HG02943 (cell line): Measurements from ENCODE around the gene CTU1.

Source experiments
- ATAC-seq: cut with Tn5 transposase; IDR thresholded peaks from one replicate; pipeline ENCODE4 v1.9.1; 2021; ENCODE audit warnings: mild to moderate bottlenecking, low read depth, moderate library complexity; ENCODE audit not compliant: unreplicated experiment

The CTU1 gene

DNA sequence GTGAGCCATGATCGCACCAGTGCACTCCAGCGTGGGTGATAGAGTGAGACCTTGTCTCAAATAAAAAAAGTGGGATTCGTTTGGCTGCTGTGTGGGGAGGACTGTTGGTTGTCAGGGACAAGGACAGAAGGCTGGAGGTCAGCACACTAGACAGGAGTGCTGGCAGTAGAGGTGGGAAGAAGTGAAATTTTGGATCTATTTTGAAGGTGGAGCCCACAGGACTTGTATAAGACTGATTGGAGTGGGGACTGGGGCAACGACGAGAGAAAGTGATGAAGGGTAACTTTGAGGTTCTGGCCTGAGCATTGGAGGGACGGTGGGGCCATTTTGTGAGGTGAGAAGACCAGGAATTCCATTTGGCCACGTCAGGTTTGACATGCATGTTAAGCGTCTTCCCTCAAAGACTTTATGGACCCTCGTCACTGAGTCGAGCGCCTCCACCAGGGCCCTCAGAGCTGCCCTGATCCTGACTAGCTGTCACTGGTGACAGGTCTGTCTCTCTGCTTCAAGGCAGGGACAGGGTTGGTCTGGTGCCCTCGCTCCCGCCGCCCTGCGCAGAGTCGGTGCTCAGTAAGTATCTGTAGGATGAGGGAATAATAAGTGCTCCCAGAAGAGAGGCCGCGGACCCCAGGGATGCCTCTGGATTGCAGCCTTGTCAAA lies 673 bp downstream of the CTU1 start:
- no peak for ATAC-seq

DNA sequence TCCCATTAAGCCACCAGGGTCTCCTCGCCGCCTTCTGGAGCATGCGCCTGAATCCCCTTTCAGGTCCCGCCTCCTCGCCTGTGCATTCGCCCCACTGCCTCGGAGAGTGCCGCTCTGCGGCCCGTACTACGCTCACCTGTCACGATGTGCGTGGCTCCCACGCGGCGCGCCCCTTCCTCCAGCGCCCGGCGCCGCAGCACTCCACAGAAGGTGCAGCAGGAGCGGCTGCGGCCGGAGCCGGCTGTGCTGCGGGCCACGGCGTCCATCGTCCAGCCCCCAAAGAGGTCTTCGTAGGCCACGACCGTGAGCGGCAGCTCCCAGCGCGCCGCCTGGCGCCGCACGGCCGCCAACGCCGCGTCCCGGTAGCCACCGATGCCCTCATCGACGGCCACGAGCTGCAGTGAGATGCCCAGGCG lies 4.3 kb downstream of the CTU1 start:
- no peak for ATAC-seq

DNA sequence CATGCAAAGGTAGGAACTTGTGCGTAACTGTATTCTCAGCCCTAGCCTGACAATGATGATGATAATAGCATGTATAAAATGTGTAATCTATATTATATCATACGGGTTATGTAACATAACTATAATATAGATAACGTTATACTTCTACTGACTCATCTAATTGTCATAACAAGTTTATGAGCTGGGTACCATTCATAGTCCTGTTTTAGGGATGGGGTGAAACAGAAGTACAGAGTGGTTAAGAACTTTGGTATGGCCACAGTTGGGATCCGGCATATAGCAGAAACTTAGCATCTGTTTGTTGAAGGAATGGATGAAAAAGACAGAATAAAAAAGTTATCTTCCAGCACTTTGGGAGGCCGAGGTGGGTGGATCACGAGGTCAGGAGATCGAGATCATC lies 5.2 kb downstream of the CTU1 start:
- ATAC-seq, result no peak

DNA sequence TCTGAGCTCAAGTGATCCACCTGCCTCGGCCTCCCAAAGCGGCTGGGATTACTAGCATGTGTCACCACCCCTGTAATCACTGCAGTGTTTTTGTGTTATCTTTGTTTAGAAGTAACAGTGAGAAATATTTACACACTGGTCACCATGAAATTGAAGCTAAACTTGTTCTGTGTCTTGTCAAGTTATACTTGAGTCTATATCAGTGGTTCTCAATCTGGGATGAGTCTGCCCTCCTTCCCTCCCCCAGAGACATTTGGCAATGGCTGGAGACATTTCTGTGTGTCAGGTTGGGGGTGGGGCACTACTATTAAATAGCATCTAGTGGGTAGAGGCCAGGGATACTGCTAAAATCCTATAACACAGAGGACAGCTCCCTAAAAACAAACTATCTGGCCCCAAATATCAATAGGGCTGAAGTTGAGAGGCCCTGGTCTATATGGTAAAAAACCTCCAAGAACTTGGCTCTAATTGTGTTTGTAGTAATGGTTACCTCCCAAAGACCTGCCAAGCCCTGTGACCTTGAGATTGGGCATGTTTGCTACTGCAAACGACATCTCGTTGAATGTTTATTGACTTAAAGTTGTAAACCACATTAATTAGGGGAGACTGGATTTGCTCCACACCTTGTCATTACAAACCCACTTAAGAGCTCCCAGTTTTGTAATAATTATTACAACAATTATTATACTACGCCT lies 6.9 kb downstream of the CTU1 start:
- ATAC-seq, result no peak

DNA sequence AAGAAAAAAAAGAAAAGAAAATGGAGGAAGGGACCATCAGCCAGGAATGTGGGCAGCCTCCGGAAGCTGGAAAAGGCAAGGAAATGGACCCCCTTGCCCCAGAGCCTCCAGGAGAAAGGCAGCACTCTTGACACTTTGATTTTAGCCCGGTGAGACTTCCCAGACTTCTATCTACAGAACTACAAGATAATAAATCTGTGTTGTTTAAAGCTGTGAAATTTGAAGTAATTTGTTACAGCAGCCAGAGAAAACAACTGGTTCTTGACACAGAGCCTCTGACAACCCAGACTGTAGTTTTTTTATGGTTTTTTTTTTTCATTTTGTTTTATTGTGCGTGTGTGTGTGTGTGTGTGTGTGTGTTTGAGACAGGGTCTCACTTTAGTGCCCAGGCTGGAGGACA lies 7.6 kb downstream of the CTU1 start:
- ATAC-seq, result no peak

DNA sequence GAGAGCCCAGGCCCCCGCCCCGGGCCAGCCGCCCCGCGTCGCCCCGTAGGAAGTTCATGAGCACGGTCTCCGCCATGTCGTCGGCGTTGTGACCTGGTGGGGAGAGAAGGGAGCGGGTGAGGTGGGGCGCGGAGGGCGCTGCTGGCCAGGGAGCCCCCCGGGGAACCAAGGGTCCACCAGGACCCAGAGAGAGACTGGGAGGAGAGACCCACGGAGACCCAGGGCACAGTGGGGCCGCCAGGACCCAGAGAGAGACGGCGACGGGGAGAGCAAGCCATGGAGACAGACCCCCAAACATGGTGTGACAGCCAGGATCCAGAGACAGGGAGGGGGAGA lies 9.2 kb downstream of the CTU1 start:
- no peak for ATAC-seq

DNA sequence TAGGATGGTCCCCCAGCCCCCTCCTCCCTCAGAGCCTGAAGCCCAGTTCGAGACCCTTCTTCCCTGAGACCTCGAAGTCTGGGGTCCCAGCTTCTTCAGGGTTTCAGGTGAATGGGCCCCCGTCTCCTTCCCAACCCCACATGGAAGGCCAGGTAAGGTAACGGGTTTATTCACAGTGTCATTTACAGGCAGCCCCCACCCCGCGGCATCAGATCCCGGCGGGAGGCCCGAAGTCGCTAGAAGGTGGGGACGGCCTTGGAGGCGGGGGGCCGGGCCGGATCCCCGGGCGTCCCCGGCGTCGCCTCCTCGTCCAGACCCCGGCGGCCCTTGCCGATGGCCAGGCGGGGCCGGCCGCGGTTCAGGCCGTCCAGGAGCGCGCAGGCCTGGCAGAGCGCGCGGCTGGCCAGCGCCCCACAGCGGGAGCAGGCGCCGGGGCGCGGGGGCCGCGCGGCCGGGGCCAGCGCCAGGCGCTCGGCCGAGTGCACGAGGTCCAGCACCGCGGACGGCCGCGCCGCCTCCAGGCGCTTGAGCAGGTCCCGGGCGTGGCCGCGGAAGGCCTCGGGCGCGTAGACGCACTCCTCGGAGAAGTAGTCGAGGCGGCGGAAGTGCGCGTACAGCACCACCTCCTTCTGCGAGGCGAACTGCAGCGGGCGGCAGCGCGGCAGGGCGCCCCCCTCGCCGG lies 9.7 kb downstream of the CTU1 start:
- no peak for ATAC-seq

DNA sequence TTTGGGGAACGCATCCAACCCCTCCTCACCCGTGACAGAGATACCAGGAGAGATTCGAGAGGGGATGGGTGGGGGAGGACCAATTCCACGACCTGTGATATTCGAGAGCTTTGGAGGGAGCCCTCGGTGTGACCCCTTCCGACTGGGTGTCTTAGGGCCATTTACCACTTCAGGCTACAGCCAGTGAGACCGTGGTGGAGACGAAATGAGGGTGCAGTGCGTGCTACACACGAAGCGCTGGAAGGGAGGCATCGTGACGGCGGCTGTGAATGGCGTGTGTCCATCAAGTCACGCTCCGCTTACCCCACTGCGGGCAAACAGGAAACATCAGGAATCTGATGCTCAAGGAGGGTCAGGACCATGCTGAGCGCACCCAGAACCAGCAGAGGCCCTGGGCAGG lies 10.4 kb downstream of the CTU1 start:
- no peak for ATAC-seq

DNA sequence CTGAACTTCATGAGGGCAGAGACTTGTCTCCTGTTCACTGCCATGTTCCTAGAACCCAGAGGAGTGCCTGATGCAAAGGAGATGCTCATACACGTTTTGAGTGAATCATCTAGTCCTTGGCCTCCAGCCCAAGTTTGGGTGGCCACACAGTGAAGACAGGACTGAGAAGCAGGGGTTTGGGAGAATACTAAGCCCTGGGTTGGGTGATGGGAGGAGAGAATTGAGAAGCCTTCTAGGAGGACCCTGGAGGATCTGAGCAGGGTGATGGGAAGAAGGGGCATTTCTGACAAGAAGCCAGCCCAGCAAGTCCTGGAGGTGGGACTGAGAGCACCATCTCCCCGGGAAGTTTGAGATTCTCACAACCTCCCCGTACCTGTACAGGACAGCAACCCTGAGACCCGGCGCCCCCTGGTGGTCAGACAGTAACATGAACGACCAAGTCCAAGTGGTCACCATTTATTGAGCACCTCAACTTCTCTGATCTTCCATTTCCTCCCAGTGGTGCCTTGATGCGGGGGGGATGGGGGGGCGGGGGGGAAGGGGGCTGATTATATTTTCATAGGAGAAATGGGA lies 11.0 kb downstream of the CTU1 start:
- no peak for ATAC-seq

DNA sequence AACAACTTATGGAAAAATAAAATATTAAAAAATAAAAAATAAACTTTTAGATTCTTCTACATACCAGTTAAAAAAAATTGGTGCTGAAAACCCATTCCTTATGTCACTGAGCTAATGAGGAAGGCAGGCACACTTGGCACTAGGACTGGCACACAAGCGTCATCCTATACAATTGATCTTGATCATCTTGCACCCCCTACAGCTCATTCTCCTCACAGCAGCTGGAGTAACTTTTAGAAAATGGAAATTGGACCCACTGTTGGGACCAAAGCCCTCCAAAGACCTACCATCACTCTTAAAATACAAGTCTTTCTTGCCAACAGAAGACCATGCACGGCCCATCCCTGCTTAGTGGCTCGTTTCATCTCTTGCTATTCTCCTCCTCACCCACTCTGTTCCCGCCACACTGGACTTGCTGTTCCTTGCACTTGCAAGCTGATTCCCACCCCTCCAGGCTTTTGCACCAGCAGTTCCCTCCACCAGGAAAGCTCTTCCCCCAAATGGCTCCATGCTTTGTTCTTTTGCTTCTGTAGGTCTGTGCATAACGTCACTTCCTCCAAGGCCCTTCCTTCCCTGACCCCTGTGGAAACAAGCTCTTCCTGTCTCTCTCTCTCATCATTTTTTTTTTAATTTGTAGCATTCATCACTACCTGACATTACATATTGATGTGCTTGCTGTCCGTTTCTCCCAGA lies 11.6 kb downstream of the CTU1 start:
- no peak for ATAC-seq

DNA sequence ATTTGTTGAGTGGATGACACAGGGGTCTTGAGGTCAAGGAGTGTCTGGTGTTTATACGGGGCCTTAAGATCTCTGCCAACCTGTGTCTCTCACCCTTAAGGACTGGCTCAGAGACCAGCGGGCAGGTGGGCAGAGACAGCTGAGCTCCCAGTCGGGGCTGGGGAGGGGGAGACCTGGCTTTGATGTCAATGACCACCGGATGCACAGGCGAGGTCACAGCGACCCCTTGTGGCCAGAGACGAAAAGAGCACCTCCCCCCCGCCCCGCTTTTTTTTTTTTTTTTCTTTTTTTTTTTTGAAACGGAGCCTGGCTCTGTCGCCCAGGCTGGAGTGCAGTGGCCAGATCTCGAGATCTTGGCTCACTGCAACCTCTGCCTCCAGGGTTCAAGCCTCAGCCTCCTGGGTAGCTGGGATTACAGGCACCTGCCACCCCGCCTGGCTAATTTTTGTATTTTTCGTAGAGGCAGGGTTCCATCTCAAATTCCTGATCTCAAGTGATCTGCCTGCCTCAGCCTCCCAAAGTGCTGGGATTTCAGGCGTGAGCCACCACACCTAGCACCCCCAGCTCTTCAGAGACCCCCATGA lies 13.4 kb downstream of the CTU1 start:
- ATAC-seq, result no peak

DNA sequence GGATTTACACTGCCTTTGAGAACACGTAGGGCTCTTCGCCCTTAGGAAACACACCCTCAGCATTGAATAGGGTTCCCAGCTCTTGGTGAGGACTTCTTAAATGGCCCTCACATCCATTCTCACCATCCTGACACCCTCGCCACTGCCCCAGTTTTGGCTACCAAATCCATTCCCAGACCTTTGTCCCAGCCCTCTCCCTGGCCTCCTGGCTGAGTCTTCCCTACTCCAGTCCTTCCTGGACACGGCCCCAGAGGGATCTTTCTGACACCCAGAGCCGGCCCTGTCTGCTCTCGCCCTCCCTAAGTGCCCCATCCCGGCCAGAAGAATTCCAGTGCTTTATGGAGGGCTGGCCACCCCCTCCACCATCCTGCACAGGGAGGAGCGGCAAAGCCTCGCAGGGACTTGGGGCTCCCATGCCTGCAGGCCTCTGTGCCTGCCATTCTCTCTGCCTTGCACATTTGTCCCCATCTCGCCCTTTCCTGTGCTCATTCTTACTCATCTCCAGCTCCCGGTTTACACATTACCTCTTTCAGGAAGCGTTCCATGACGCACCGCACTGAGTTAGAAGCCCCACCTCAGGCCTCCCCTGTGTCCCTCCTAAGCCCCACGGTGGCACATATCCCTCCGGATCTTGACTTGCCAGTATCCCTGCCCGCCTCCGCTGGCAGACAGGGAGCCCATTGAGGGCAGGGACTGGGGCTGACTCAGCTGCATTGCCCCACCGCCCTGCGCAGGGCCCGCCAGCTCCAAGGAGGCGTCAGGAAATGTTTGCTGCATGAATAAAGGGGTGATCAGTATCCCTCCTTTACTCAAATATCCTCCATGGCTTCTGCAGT lies 14.5 kb downstream of the CTU1 start:
- ATAC-seq, result no peak

DNA sequence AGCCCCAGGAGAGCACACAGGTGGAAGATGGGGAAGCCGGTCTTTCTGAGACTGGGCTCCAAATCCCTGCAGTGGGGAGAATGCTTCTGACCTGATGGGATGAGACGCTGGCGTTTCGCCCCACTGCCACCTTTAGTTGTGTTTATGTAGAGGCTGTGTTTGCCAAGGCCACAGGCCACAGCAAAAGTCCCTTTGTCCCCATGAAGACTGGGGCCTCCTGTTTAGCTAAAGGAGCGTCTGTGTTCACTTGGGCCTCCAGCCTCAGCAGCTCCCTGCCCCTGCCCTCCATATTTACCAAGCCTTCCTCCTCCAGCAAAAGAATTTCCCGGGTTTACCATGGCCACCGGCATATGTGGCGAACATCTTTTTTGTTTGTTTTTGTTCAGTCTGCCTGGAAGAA lies 15.1 kb downstream of the CTU1 start:
- no peak for ATAC-seq

DNA sequence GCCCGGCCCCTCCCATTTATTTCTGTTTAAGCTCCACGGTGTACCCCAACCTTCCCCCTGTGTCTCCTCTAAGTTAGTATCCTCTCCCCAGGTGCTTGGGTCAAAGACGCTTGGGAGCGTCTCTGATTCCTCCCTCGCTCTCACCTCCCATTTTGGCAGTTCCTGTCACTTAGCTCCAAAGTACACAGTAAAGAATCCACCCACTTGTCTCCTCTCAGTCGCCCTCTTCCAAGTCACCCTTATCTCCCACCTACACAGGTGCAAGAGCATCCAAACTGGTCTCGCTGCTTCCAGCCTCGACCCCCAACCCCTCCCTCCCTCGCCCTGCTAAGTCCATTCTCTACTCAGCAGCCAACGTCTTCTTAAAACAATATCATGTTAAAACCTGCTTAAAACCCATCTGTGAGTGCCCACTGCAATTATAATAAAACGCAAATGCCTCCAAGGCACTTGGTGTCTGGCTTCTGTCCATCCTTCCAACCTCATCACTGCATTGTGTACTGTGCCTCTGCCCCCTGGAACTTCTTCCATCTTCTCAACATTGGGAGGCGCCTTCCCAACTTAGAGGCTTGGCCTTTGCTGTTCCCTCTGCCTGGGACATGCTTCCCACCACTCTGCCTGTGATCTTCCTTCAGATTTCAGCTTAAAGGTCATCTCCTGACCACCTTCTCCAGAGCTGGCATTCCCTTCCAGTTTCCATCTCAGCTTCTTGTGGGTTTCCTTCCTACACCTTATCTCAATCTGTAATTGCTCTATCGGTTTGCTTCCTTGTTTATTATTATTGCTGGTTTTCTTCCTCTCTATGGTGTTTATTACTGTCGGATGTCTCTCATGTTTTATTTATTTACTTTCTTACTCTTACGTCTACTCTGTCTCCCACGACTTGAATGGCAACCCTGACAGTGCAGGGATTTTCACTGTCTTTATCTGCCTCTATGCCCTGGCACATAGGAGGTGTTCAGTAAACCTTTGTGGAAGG lies 16.0 kb downstream of the CTU1 start:
- no peak for ATAC-seq

DNA sequence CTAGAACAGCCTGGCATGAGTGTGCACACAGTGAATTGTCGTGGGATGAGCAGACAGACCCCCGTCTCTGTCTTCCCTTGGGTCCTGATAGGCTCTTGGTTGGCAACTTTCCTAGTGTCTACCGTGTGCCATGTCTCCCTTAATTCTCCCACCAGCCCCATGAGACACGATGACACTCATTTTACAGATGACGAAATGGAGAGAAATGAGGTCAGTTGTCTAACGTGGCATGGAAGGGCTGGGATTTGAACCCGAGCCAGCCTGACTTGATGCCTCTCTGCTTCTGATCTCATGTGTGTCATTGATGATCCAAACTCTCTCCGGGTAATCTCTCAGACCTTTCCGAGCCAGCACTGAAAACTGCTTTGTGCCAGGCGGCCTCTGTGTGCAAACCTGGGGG lies 17.1 kb downstream of the CTU1 start:
- ATAC-seq, result no peak

DNA sequence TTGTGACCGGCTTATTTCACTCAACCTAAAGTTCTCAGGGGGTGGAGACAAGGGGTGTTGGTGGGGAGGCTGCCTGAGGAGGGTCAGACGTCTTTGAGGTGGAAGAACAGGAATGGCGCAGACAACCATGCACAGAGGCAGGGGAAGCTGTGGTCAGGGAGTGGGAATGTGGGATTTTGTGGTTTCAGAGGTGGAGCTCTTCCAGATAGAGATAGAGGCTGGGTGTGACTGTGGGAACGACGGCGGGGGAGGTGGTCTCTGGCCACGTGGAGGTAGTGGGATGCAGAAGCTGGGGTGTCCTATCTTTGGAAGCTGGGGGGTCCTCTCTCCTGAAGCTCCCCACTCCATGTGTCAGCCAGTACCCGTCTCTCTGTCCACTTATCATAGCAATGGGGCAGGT lies 17.7 kb downstream of the CTU1 start:
- ATAC-seq, result no peak

DNA sequence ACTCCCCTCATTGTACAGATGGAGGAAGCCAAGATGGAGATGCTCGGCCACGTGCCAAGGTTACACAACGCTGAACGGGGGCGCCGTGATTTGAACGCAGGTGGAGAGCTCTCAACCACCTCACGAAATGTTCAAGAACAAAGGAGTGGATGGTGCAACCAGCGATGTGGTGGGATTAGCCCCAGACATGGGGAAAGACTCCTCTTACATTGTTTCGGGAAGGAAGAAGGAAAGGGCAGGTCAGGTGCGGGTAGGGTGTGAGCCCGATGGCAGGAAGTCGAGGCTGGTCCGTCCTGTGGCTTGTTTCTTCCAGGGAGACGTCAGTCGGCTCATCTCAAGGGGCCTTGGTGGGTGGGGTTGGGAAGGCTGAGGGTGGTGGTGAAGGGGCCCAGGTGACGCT lies 18.4 kb downstream of the CTU1 start:
- no peak for ATAC-seq

DNA sequence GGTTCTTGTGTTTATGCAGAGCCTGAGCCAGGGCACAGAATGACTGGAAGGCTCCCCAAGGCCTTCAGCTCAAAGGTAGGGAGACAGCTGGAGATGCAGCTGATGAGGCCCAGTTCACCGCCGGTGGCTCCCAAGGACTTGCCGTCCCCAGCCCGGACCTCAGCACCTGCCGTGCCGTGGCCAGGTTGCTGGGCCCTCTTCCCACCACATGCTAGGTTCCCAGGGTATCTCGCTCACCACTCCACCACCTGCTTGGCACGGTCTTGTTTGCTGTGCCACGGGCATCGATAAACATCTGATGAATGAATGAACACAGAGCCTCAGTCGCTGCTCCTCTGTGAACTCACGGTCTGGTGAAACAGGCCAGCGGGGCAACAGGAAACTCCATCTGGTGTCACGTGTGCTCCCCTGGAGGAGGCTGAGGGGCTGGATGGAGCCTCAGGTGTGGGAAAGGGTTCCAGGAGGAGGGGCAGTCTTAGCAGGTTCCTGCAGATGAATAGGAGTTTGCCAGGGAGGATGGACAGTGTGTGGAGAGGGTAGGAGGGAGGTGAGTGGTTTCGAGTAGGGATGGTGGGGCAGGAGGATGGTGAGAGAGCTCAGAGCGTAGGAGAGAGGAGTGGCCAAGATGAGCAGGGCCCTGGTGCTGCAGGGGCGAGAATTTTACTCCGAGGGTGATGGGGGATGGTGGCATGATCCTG lies 21.9 kb downstream of the CTU1 start:
- ATAC-seq, result no peak
